Left kidney (tissue), 2 donors: Measurements from ENCODE around the gene CACNG4. TPM values are rescaled to one million over a fixed set of nuclear protein-coding genes. Genes with fewer than 3 reads are reported as not detected.

Experiments
- DNase-seq: peaks from one replicate; pipeline ENCODE4 v3.0.0-alpha.2; 2013
- polyA plus RNA-seq: library from polyadenylated mRNA; unstranded; fragments of 120-200 nt; gene quantifications from one replicate; pipeline ENCODE4 v1.2.1, GENCODE V29; 2013; ENCODE audit not compliant: insufficient read length

CACNG4 gene
- polyA plus RNA-seq, 1 donor, result 3.5 TPM

DNA sequence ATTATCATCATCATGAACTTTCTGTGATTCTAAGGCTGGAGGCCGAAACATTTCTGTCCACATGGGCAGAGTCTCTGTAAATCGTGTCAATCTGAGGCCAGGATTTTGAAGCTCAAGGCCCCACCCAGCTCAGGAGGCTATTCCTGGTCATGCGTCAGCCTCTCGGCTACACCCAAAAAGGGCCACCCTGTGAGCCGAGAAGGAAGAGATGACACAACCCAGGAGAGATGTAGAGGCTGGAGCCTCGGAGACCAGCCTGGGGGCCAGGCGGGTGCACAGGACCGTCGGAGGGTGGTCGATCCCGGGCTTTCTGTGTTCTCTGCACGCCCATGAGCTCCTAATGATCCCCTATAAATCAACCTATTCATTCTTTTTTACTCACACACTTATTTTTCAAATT is 78.8 kb downstream of the CACNG4 start:
- DNase-seq, result no peak

DNA sequence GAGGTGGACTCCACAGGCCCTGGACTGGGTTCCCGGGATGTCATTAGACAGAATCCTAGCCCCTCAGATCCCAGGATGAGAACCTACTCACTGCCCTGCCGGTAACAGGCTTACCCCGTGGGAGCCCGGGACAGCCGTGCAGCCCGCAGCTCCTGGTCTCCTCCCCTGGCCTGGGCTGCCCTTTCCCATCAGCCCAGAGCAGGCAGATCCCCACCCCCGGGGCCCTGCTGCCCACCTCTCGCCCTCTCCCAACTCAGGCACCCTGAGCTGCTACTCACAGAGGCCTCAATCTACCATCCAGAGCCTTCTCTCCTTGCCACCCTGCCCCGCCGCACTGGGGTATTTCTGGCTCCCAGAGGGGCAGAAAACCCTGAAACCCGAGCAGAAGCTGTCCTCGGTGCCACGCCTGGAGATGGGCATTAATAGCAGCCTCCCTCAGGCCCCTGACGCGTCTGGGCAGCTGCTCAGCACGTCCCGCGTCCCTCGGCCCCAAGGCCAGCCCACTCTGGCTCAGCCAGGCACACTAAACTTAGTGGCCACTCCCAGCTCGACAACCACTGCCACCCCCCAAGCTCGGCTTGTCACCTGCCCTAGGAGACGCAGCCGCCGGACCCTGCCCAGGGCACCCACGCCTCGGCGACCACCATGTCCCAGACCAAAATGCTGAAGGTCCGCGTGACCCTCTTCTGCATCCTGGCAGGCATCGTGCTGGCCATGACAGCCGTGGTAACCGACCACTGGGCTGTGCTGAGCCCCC is 79.7 kb downstream of the CACNG4 start, which contains the start of gene CACNG1:
Gene CACNG1 (plus strand): TSS at position 539 of the 757 bp plus-strand sequence. CDS start 107 bp downstream, at position 646.
- DNase-seq, result no peak

DNA sequence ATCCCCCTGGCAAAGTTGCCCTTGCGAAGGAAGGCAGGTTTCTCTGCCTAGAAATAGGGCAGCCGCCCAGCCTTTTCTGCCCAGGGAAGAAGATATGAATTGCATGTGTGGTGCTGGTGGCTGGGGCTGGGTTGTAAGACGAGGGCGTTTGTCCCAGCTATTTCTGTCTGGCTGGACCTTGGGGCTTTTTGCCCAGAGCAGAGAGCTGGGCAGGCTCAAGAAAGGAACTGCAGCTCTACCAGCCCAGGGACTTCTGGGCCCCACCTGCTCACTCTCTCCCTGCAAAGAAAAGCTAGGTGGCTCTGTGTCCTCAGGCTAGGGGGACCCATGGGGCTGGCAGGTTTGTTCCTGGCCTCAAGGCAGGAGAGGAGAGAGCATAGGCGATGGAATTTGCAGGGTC is 80.4 kb downstream of the CACNG4 start:
- no peak for DNase-seq

DNA sequence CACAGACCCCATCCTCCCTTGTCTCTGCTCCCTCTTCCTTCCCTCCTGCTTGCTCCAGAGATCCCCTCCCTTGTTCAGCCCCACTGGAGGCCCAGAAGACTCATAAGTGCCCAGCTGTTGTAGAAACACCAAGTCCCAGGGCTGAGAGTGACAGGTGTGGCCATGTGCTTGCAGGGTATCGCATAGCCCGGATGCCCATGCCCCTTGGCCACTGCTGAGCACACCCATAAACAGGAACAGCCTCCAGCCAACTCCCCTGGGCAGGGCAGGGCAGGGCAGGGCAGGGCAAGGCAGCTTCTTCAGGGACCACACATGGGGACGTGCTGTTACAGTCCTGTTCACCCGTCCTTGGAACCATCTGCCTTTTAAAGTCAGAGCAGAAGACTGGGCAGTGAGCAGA is 81.9 kb downstream of the CACNG4 start:
- no peak for DNase-seq

DNA sequence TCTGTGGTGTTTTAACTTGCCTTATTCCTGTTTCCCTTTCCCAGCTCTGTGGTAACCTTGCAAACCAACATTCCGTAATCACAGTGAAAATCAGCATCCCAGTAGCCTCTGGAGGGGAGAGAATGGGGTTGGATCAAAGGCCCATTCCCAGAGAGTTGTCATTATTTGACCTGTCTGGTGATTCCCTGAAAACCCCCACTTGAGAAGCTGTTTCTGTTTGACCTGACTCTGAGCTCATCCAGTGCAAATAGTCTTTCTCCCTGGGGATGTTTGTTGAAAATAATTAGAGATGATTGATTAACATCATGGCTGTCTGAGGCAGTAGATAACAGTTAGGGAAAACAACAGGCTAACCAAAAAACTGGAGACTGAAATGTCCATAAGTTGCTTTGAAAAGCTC is 82.9 kb downstream of the CACNG4 start:
- DNase-seq, result no peak

DNA sequence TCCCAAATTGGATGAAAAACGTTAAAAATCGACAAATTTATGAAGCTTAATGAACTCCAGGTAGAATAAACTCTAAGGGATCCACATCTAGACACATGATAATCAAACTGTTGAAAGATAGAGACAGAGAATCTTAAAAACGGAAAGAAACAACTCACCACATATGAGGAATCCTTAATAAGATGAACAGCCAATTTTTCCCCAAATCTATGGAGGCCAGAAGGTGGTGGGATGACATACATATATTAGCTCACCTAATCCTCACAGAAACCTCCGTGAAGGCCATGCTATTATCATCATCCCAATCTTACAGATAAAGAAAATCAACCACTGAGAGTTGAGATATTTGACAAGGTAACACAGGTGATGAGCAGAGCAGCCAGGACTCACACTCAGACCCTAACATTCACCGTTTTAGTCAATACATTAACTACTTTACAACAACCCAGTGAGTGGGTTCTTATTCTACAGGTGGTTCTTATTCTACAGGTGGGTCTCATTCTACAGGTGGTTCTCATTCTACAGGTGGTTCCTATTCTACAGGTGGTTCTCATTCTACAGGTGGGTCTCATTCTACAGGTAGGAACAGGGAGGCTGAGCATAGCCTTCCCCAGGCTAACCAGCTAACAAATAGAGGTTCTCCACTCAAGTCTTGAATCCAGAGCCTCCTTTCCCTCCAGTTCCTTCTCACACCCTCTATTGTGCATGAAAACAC is 84.7 kb downstream of the CACNG4 start:
- no peak for DNase-seq

DNA sequence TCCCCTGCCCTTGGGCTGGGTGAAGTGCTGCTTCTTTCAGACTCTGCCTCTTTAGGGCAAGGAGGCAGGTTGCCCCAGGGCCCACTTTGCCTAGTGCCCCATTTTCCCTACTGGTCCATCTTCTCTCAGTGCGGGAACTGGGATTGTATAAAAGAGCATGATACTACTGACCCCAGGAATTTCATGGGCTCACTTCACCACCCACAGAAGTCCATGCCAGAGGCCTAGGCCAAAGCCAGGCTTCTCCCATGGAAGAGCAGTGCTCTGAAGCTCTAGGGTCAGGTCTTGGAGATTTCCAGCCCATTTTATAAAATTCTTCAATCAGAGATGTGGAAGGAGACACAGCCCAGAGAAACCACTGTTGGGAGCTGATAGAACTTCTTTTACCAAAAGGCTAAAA is 85.6 kb downstream of the CACNG4 start:
- DNase-seq, result no peak

DNA sequence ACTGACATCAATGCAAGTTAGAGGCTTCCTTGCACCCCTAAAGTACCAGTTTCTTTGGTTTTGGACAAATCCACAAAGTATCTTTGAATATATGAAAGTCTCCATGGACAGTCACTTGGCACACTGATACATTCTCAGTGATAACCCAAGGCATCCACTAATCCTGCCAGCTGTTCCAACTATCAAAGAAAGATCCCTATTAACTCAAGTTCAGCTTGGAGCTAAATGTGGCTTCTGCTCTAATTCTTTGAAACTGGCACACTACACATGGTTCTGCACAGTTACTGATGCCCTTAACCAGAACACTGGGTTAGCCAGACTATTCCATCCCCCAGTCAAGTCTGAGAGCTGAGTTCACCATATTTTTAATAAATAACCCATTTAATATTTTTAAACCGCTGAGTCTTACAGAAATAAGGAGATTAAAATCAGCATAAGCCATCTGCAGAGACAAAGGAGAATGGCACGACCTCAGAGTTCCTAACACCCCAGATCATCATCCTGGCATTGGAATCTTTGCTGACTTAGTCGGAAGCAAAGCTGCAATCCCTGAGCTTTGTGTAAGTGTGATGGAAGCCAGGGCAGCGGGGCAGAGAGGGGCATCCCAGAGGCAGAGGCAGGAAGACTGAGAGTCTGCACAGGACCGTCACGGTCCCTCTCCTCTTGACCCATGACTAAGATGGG is 86.1 kb downstream of the CACNG4 start:
- DNase-seq, result no peak

DNA sequence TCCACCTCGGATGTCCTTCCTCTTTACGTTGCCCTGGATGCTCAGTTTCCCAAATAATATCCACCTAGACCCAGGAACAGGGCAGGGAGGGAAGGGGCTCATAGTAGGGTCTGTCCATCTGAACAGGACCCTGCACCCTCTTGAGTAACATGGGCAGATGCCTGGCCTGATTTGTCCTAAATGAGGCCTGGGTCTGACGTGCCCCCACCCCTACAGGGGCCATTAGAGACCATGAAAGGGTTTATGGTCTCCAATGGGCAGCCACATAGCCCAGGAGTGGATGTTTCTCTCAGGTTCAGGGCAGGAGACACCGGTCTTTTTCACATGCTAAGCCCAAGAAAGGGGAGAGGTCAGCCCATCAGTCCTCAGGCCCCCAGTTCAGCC is 86.6 kb downstream of the CACNG4 start:
- DNase-seq, result no peak

DNA sequence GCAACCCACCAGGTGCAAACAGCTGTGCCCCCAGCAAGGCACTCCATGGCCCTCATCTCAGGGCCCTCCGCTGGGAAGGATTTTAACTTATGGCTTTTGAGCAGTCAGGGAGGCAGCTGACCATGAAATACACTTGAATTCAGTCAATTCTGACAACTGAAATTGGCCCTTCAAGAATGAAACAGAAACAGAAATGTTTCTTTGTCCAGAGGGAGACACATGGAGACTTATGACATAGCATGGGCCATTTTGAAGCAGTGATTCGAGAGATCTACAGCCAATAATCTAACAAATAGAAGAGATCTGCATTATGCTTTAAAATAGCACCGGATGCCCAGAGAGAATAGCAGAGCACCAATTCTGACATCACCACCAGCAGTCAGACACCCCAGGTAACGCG is 87.3 kb downstream of the CACNG4 start:
- no peak for DNase-seq

DNA sequence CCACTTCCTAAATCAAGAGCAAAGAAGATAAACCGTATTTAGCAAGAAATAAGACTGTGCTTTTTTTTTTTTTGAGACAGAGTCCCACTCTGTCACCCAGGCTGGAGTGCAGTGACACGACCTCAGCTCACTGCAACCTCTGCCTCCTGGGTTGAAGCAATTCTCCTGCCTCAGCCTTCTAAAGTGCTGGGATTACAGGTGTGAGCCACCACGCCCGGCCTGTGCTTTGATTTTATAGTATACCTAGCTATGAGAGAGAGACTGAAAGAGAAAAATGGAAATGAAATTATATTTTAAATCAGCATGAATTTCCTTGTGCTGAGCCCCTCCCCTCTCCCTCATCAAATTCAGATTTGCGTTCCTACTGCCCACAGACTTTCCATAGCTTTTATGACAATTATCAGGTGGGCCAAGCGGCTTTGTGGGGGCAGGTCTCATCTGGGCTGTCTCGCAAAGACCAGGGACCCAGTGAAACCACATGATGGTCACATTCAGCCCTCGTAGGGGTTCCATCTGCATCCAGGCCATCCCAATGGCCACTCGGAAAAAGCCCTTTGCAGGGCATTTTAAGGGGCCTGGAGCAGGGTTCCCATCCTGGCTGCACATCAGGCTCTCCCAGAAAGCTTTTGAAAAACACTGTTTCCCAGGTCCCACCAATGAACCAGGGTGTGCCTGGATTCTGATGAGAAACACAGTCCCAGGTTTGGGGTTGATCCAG is 88.4 kb downstream of the CACNG4 start:
- no peak for DNase-seq

DNA sequence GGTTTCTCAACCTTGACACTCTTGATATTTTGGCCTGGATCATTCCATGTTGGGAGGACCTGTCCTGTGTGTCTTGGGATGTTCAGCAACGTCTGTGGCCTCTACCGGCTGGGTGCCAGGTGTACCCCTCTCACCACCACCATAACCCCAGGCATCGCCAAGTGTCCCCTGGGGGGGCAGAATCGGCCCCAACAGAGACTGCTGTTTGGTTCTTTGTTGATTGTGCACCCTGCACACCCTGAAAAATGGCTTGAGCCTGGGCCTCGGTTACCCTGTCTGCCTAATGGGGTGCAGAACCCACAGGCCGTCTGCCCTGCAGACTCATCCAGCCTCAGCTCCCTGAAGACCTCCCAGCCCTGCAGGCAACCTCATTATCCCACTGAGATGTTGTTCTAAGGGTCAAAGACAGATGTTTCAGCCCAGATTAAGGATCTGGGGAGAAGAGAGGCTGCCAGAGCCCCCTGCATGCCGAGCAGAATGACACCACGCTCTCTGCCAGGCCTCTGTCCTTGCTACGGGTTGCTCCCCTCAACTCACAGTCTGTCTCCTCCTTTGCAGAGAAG is 89.0 kb downstream of the CACNG4 start:
- DNase-seq, result no peak

GRCh38 chr17:67054011-67054591 is 89.6 kb downstream of the CACNG4 start:
- no peak for DNase-seq

DNA sequence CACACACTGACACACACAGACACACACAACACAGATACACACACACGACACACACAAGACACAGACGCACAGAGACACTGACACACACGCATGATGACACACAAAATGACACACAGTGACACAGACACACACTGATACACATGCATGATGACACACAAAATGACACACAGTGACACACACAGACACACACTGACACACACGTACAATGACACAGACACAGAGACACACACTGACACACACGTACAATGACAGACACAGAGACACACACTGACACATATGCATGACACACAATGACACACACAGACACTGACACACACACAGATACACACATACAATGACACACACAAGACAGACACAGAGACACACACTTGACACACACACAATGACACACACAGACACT is 90.1 kb downstream of the CACNG4 start:
- no peak for DNase-seq

DNA sequence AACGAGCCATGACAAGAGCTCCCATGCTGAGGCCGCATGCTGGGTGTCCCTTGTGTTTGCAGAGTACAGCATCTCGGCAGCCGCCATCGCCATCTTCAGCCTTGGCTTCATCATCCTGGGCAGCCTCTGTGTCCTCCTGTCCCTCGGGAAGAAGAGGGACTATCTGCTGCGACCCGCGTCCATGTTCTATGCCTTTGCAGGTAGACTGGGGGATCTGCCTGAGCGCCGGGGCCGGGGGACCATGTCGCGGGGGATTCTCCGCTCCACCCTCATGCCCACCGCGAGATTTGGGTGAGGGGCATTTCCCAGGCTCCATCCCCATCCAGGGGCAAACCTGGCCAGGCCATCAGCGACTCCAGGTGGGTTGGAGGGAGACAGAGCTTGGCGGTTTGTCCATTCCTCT is 90.5 kb downstream of the CACNG4 start:
- no peak for DNase-seq

- no peak for DNase-seq
Measured at GRCh38 chr17:67055811-67056745, 91.6 kb downstream of the CACNG4 start.

GRCh38 chr17:67056746-67057490 is 92.4 kb downstream of the CACNG4 start:
- DNase-seq, result no peak

- DNase-seq, result no peak
Measured at GRCh38 chr17:67058036-67058435, 93.5 kb downstream of the CACNG4 start.

DNA sequence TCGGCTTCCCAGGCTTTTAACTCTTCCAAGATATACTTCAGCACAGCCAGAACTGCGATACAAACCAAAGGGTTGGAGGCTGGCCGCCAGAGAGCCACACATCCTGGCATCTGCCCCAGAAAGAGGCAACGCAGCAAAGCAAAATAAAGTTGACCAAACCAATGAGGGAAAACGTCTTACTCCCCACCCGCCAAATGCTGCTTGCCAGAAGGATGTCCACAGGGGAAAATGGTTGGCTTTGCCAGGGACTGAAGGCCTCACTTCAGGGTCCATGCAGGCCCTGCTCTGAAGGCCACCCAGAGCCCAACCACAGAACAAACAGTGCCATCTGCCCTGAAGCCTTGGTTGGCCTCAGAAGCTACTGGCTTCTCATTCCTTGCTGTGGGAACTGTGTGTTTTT is 94.9 kb downstream of the CACNG4 start:
- no peak for DNase-seq

GRCh38 chr17:67063141-67063540 is 98.6 kb downstream of the CACNG4 start:
- peak; percentile 32 for DNase-seq
